ENCODE results near the gene SMOC2. TPM values are rescaled to one million over a fixed set of nuclear protein-coding genes. Genes with fewer than 3 reads are reported as not detected.
A peak's percentile ranks its signal among the peaks of the same experiment; 100 is the strongest.

Gene SMOC2
- total and polyA plus RNA-seq, 12 donors, result 6.6 to 39.1 (median 17.6) TPM

GRCh38 chr6:168545428-168545827 lies 104.4 kb downstream of the SMOC2 start:
- H3K9me3 ChIP-seq, result no peaks in the 10 kb centered on the region
- H3K27me3 ChIP-seq, result no peaks in the 10 kb centered on the region
- H3K27ac ChIP-seq, result peak overlapping the region in 4 of 10 donors; percentile 15 to 44 (median 34)
- intact Hi-C loops (cut with DNase I), result loop anchor here in 1 of 10 donors (10.0 kb wide), 1 partner anchor 171 kb away; no protein-coding TSS in a partner anchor
- WGBS, 2 donors, result 72 to 73% methylated on average over 6 of the region's 6 CpGs
- TF ChIP-seq, protein P1, sequence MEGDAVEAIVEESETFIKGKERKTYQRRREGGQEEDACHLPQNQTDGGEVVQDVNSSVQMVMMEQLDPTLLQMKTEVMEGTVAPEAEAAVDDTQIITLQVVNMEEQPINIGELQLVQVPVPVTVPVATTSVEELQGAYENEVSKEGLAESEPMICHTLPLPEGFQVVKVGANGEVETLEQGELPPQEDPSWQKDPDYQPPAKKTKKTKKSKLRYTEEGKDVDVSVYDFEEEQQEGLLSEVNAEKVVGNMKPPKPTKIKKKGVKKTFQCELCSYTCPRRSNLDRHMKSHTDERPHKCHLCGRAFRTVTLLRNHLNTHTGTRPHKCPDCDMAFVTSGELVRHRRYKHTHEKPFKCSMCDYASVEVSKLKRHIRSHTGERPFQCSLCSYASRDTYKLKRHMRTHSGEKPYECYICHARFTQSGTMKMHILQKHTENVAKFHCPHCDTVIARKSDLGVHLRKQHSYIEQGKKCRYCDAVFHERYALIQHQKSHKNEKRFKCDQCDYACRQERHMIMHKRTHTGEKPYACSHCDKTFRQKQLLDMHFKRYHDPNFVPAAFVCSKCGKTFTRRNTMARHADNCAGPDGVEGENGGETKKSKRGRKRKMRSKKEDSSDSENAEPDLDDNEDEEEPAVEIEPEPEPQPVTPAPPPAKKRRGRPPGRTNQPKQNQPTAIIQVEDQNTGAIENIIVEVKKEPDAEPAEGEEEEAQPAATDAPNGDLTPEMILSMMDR (IDR thresholded peaks at IDR 0.05), result no peak
- peaks cover 0 to 25% (median 21%) of the 10 kb centered on the region in 9 donors for H3K4me1 ChIP-seq
- ATAC-seq (peak in 1 of 8 donors; percentile 15), DNase-seq (no peak)
- no peak overlapping the region for H3K4me3 ChIP-seq
- peaks cover 0 to 9% (median 0%) of the 10 kb centered on the region in 9 donors for H3K36me3 ChIP-seq

DNA sequence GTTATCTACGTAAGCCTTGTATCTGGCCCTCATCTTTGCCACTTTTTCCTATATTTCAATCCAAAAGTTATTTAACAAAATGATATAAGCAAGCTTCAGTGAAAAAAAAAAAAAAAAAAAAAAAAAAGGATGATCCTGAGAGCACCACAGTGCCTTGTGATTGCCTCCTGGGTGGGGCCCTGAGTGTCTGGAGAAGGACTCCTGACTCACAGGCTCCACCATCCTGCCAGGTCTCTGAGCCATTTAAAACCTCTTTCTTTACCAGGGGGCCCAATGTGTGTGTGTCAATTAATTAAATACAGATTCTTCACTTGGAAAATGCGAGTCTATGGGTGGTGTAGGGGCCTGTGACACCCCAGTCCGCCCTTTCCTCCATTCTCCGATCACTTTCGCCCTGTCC lies 105.2 kb downstream of the SMOC2 start:
- H3K4me1 ChIP-seq, result peaks cover 0 to 18% (median 15%) of the 10 kb centered on the region in 9 donors
- no peaks in the 10 kb centered on the region for H3K27me3 ChIP-seq
- H3K36me3 ChIP-seq, result peaks cover 0 to 9% (median 0%) of the 10 kb centered on the region in 9 donors
- peak overlapping the region in 1 of 10 donors; percentile 33 for H3K27ac ChIP-seq
- no peak overlapping the region for H3K4me3 ChIP-seq
- WGBS, 2 donors, result 91 to 97% methylated on average over 5 of the region's 5 CpGs
- ATAC-seq (peak in 1 of 8 donors; percentile 73), DNase-seq (no peak)
- TF ChIP-seq, protein P1 (IDR thresholded peaks at IDR 0.05), result no peak
- intact Hi-C loops (cut with DNase I), result loop anchor here in 1 of 10 donors (10.0 kb wide), 1 partner anchor 171 kb away; no protein-coding TSS in a partner anchor
- H3K9me3 ChIP-seq, result no peaks in the 10 kb centered on the region

DNA sequence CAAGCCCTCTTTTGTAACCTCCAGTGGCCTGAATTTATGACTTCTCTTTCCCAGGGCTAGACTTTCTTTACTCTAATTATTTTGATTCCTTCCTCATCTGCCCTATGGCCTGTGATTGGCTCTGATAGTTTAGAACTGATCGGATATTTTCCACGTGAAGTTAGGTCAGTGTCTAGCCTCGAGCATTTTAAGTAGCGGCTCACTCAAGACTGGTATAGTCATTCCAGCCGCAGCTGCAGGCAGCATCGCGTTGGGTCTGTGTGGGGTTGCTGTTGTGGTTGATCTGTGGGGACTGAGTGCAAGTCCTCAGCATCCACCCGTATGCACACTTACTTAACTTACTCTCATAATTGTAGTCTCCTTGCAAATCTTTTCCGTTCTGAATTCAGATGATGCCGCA lies 105.7 kb downstream of the SMOC2 start:
- DNase-seq (no peak), ATAC-seq (no peak)
- no peaks in the 10 kb centered on the region for H3K9me3 ChIP-seq
- intact Hi-C loops (cut with DNase I), result loop anchor here in 1 of 10 donors (10.0 kb wide), 1 partner anchor 172 kb away; no protein-coding TSS in a partner anchor
- peaks cover 0 to 12% (median 9%) of the 10 kb centered on the region in 9 donors for H3K4me1 ChIP-seq
- no peak overlapping the region for H3K4me3 ChIP-seq
- no peaks in the 10 kb centered on the region for H3K27me3 ChIP-seq
- peaks cover 0 to 15% (median 0%) of the 10 kb centered on the region in 9 donors for H3K36me3 ChIP-seq
- 93 to 97% methylated on average over 10 of the region's 10 CpGs for WGBS, 2 donors
- H3K27ac ChIP-seq, result peak overlapping the region in 1 of 10 donors; percentile 33
- TF ChIP-seq, protein P1 (IDR thresholded peaks at IDR 0.05), result no peak

GRCh38 chr6:168550326-168550725 lies 109.3 kb downstream of the SMOC2 start:
- 70 to 83% methylated on average over 8 of the region's 8 CpGs for WGBS, 2 donors
- Histone ChIP-seq H3K4me3 (no peak overlapping the region), H3K9me3 (no peaks in the 10 kb centered on the region), H3K27me3 (no peaks in the 10 kb centered on the region), H3K27ac (no peak overlapping the region), H3K4me1 (peaks cover 0 to 13% (median 0%) of the 10 kb centered on the region in 9 donors), H3K36me3 (peaks cover 0 to 12% (median 0%) of the 10 kb centered on the region in 9 donors)
- intact Hi-C loops (cut with DNase I), result no loop called here
- TF ChIP-seq, protein P1 (IDR thresholded peaks at IDR 0.05), result no peak
- ATAC-seq (peak in 1 of 8 donors; percentile 18), DNase-seq (no peak)
